SK-N-SH treated with all-trans-retinoic acid at 6 μM for 48 hours (cell line): ENCODE measurements around the gene NKD1.

Experiments used
- ATAC-seq: fragments of 200-7000 bp; cut with Tn5 transposase; 3 replicates; pipeline ENCODE4 v1.9.1; 2020; ENCODE audit warnings: mild to moderate bottlenecking, moderate library complexity
- ARNTL ChIP-seq: fragments of 450-650 bp; formaldehyde crosslinking; IDR thresholded peaks from 2 replicates; pipeline ENCODE4 v1.5.0; 2020; ENCODE audit warnings: low read depth, mild to moderate bottlenecking, moderate library complexity, borderline replicate concordance
- BACH2 ChIP-seq: fragments of 250-450 bp; sonication (Bioruptor Pico); IDR thresholded peaks from 2 replicates; pipeline ENCODE4 v1.9.0; 2021; ENCODE audit warnings: mild to moderate bottlenecking, borderline replicate concordance
- CREB5 ChIP-seq: fragments of 250-450 bp; sonication (Bioruptor Pico); IDR thresholded peaks from 2 replicates; pipeline ENCODE4 v1.5.1; 2020; ENCODE audit warnings: low read depth, mild to moderate bottlenecking, moderate library complexity
- CSDC2 ChIP-seq: fragments of 250-450 bp; sonication (Bioruptor Pico); IDR thresholded peaks from 2 replicates; pipeline ENCODE4 v1.5.0; 2020; ENCODE audit warnings: mild to moderate bottlenecking, moderate library complexity
- CSRNP3 ChIP-seq: fragments of 250-450 bp; sonication (Bioruptor Pico); IDR thresholded peaks from 2 replicates; pipeline ENCODE4 v1.5.1; 2021; ENCODE audit warnings: mild to moderate bottlenecking, moderate library complexity
- ESRRG ChIP-seq: fragments of 250-450 bp; sonication (Bioruptor Pico); IDR thresholded peaks from 2 replicates; pipeline ENCODE4 v1.6.1; 2021; ENCODE audit warnings: mild to moderate bottlenecking
- GLIS3 ChIP-seq: fragments of 250-450 bp; sonication (Bioruptor Pico); IDR thresholded peaks from 2 replicates; pipeline ENCODE4 v1.5.0; 2020; ENCODE audit warnings: mild to moderate bottlenecking, moderate library complexity
- ISL1 ChIP-seq: fragments of 250-450 bp; sonication (Bioruptor Pico); IDR thresholded peaks from 2 replicates; pipeline ENCODE4 v2.1.2; 2022; ENCODE audit warnings: mild to moderate bottlenecking, moderate library complexity
- OSR1 ChIP-seq: fragments of 250-450 bp; sonication (Bioruptor Pico); IDR thresholded peaks from 2 replicates; pipeline ENCODE4 v1.8.0; 2022; ENCODE audit warnings: moderate library complexity, mild to moderate bottlenecking, inconsistent platforms
- PATZ1 ChIP-seq: fragments of 250-450 bp; sonication (Bioruptor Pico); IDR thresholded peaks from 2 replicates; pipeline ENCODE4 v1.8.0; 2020; ENCODE audit warnings: mild to moderate bottlenecking, moderate library complexity, borderline replicate concordance
- POU6F1 ChIP-seq: fragments of 250-450 bp; sonication (Bioruptor Pico); IDR thresholded peaks from 2 replicates; pipeline ENCODE4 v1.8.0; 2021; ENCODE audit warnings: low read depth, mild to moderate bottlenecking, moderate library complexity, borderline replicate concordance
- PPARA ChIP-seq: fragments of 250-450 bp; sonication (Bioruptor Pico); IDR thresholded peaks from 2 replicates; pipeline ENCODE4 v1.5.0; 2020; ENCODE audit warnings: mild to moderate bottlenecking, borderline replicate concordance
- RARB ChIP-seq: fragments of 250-450 bp; sonication (Bioruptor Pico); IDR thresholded peaks from 2 replicates; pipeline ENCODE4 v1.8.0; 2021; ENCODE audit warnings: mild to moderate bottlenecking, moderate library complexity
- SNAI2 ChIP-seq: fragments of 250-450 bp; sonication (Bioruptor Pico); IDR thresholded peaks from 2 replicates; pipeline ENCODE4 v1.5.0; 2020; ENCODE audit warnings: mild to moderate bottlenecking, moderate library complexity
- TCF4 ChIP-seq: fragments of 250-450 bp; sonication (Bioruptor Pico); IDR thresholded peaks from 2 replicates; pipeline ENCODE4 v1.8.0; 2021; ENCODE audit warnings: mild to moderate bottlenecking, moderate library complexity, borderline replicate concordance
- TOX ChIP-seq: fragments of 250-450 bp; sonication (Bioruptor Pico); IDR thresholded peaks from 2 replicates; pipeline ENCODE4 v1.8.0; 2021; ENCODE audit warnings: mild to moderate bottlenecking, moderate library complexity, borderline replicate concordance
- ZC3H10 ChIP-seq: fragments of 250-450 bp; sonication (Bioruptor Pico); IDR thresholded peaks from 2 replicates; pipeline ENCODE4 v1.5.1; 2021; ENCODE audit warnings: mild to moderate bottlenecking, moderate library complexity
- ZFP3 ChIP-seq: fragments of 250-450 bp; sonication (Bioruptor Pico); IDR thresholded peaks from 2 replicates; pipeline ENCODE4 v1.5.0; 2020; ENCODE audit warnings: mild to moderate bottlenecking, moderate library complexity
- ZFP30 ChIP-seq: fragments of 450-650 bp; formaldehyde crosslinking; IDR thresholded peaks from 2 replicates; pipeline ENCODE4 v1.5.0; 2022; ENCODE audit warnings: mild to moderate bottlenecking, moderate library complexity
- ZNF565 ChIP-seq: fragments of 450-650 bp; formaldehyde crosslinking; conservative IDR thresholded peaks from 2 replicates; pipeline ENCODE4 v1.5.0; 2020; ENCODE audit warnings: low read depth, mild to moderate bottlenecking, moderate library complexity
- ZNF70 ChIP-seq: fragments of 450-650 bp; formaldehyde crosslinking; IDR thresholded peaks from 2 replicates; pipeline ENCODE4 v1.5.0; 2020; ENCODE audit warnings: mild to moderate bottlenecking, moderate library complexity
- ZNF8 ChIP-seq: fragments of 450-650 bp; formaldehyde crosslinking; IDR thresholded peaks from 2 replicates; pipeline ENCODE4 v1.5.0; 2020; ENCODE audit warnings: mild to moderate bottlenecking, moderate library complexity
- TF ChIP-seq, protein P1 (sequence below): fragments of 250-450 bp; sonication (Bioruptor Pico); IDR thresholded peaks from 2 replicates; pipeline ENCODE4 v1.5.0; 2020; ENCODE audit warnings: mild to moderate bottlenecking, moderate library complexity

The NKD1 gene

GRCh38 chr16:50671644-50672260, 123.6 kb downstream of the NKD1 start:
- ATAC-seq: peak; percentile 37; the same call in 1 of the 3 replicates
- TF ChIP-seq PATZ1 (CRISPR knock-in tag): no peak
- TF ChIP-seq ISL1 (CRISPR knock-in tag): no peak
- no peak for TF ChIP-seq CSRNP3 (CRISPR knock-in tag)
- no peak for TF ChIP-seq CREB5 (CRISPR knock-in tag)
- no peak for TF ChIP-seq GLIS3 (CRISPR knock-in tag)
- no peak for TF ChIP-seq SNAI2 (CRISPR knock-in tag)
- no peak for TF ChIP-seq TCF4
- TF ChIP-seq ARNTL (CRISPR knock-in tag): no peak
- no peak for TF ChIP-seq PPARA (CRISPR knock-in tag)
- no peak for TF ChIP-seq POU6F1 (CRISPR knock-in tag)
- TF ChIP-seq ZNF70 (CRISPR knock-in tag): no peak
- TF ChIP-seq ZNF565: no peak
- TF ChIP-seq ZFP3: no peak
- TF ChIP-seq TOX (CRISPR knock-in tag): no peak
- TF ChIP-seq ZNF8 (CRISPR knock-in tag): no peak
- TF ChIP-seq ZC3H10 (CRISPR knock-in tag): no peak
- TF ChIP-seq RARB (CRISPR knock-in tag): no peak
- no peak for TF ChIP-seq BACH2 (CRISPR knock-in tag)
- TF ChIP-seq ZFP30 (CRISPR knock-in tag): no peak
- TF ChIP-seq CSDC2 (CRISPR knock-in tag): no peak

- ATAC-seq: no peak
- no peak for TF ChIP-seq ISL1 (CRISPR knock-in tag)
- no peak for TF ChIP-seq RARB (CRISPR knock-in tag)
- no peak for TF ChIP-seq ZFP30 (CRISPR knock-in tag)
- no peak for TF ChIP-seq SNAI2 (CRISPR knock-in tag)
These were observed 125.5 kb downstream of the NKD1 start for GRCh38 chr16:50673496-50674275.

DNA sequence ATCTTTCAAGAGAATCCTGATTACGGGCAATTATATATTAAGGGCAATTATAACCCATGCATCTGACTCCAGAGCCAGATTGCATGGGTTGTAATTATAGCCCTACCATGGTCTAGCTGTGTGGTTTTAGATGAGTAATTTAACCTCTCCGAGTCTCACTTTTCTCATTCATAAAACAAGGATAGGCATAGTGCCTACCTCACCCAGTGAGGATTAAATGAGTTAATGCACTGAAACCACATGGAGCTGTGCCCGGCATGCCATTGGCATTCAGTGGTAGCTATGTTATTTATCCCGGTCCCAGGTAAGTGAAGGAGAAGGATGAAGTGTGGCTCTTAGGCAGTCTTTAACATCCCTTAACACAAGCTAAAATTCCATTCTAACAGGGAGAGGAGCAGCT, 126.6 kb downstream of the NKD1 start:
- ATAC-seq: no peak
- TF ChIP-seq, protein P1, sequence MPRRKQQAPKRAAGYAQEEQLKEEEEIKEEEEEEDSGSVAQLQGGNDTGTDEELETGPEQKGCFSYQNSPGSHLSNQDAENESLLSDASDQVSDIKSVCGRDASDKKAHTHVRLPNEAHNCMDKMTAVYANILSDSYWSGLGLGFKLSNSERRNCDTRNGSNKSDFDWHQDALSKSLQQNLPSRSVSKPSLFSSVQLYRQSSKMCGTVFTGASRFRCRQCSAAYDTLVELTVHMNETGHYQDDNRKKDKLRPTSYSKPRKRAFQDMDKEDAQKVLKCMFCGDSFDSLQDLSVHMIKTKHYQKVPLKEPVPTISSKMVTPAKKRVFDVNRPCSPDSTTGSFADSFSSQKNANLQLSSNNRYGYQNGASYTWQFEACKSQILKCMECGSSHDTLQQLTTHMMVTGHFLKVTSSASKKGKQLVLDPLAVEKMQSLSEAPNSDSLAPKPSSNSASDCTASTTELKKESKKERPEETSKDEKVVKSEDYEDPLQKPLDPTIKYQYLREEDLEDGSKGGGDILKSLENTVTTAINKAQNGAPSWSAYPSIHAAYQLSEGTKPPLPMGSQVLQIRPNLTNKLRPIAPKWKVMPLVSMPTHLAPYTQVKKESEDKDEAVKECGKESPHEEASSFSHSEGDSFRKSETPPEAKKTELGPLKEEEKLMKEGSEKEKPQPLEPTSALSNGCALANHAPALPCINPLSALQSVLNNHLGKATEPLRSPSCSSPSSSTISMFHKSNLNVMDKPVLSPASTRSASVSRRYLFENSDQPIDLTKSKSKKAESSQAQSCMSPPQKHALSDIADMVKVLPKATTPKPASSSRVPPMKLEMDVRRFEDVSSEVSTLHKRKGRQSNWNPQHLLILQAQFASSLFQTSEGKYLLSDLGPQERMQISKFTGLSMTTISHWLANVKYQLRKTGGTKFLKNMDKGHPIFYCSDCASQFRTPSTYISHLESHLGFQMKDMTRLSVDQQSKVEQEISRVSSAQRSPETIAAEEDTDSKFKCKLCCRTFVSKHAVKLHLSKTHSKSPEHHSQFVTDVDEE (CRISPR knock-in tag): no peak
- TF ChIP-seq ZNF8 (CRISPR knock-in tag): no peak
- no peak for TF ChIP-seq OSR1 (CRISPR knock-in tag)
- TF ChIP-seq RARB (CRISPR knock-in tag): no peak
- no peak for TF ChIP-seq PPARA (CRISPR knock-in tag)
- no peak for TF ChIP-seq ZNF565
- no peak for TF ChIP-seq ZC3H10 (CRISPR knock-in tag)
- TF ChIP-seq ARNTL (CRISPR knock-in tag): no peak
- TF ChIP-seq PATZ1 (CRISPR knock-in tag): no peak
- TF ChIP-seq POU6F1 (CRISPR knock-in tag): no peak
- TF ChIP-seq ZFP30 (CRISPR knock-in tag): no peak
- TF ChIP-seq ESRRG (CRISPR knock-in tag): no peak
